HEK293T (cell line): ENCODE data around the gene COL6A5.
"Not testable (repeated sequence)": the region's sequence is repeated elsewhere in the genome, so short reads cannot be mapped to it uniquely, and the experiment has no call there.

Experiments
- CTCF ChIA-PET: fragments of 350-600 bp; formaldehyde crosslinking; extraction: SDS; loops from one replicate; lab custom pipeline; 2021; ENCODE audit warnings: antibody characterized with exemption, inconsistent platforms; lab: Yijun Ruan, JAX
- POLR2A ChIA-PET: fragments of 350-600 bp; formaldehyde crosslinking; extraction: SDS; loops from one replicate; lab custom pipeline; 2020; ENCODE audit warnings: antibody characterized with exemption, inconsistent platforms; lab: Yijun Ruan, JAX
- DNase-seq: peaks from one replicate; pipeline ENCODE4 v3.0.0; 2012; ENCODE audit warnings: mixed read lengths; ENCODE audit errors: extremely low spot score
- ARNT ChIP-seq: fragments of 450-650 bp; IDR thresholded peaks from 2 replicates; pipeline ENCODE4 v1.6.1; 2017; ENCODE audit warnings: mild to moderate bottlenecking
- BHLHE40 ChIP-seq: fragments of 450-650 bp; IDR thresholded peaks from 2 replicates; pipeline ENCODE4 v1.6.1; 2016; ENCODE audit warnings: mild to moderate bottlenecking, moderate library complexity, borderline replicate concordance
- CTBP1 ChIP-seq: fragments of 450-650 bp; IDR thresholded peaks from 2 replicates; pipeline ENCODE4 v1.6.1; 2016; ENCODE audit warnings: borderline replicate concordance
- ELF4 ChIP-seq: fragments of 450-650 bp; IDR thresholded peaks from 2 replicates; pipeline ENCODE4 v1.6.1; 2017; ENCODE audit warnings: antibody characterized with exemption
- FOXA1 ChIP-seq: fragments of 450-650 bp; IDR thresholded peaks from 2 replicates; pipeline ENCODE4 v1.6.1; 2016; ENCODE audit warnings: mild to moderate bottlenecking
- FOXK2 ChIP-seq: fragments of 450-650 bp; IDR thresholded peaks from 2 replicates; pipeline ENCODE4 v1.6.1; 2016; ENCODE audit warnings: mild to moderate bottlenecking
- FOXM1 ChIP-seq: fragments of 450-650 bp; IDR thresholded peaks from 2 replicates; pipeline ENCODE4 v1.6.1; 2017; ENCODE audit warnings: mild to moderate bottlenecking, borderline replicate concordance
- HDGF ChIP-seq: fragments of 450-650 bp; IDR thresholded peaks from 2 replicates; pipeline ENCODE4 v1.6.1; 2017; ENCODE audit warnings: antibody characterized with exemption, borderline replicate concordance
- L3MBTL2 ChIP-seq: fragments of 450-650 bp; conservative IDR thresholded peaks from 2 replicates; pipeline ENCODE4 v1.6.1; 2016; ENCODE audit warnings: mild to moderate bottlenecking
- LEF1 ChIP-seq: fragments of 450-650 bp; IDR thresholded peaks from 2 replicates; pipeline ENCODE4 v1.6.1; 2017; ENCODE audit warnings: mild to moderate bottlenecking, borderline replicate concordance
- NFRKB ChIP-seq: fragments of 450-650 bp; IDR thresholded peaks from 2 replicates; pipeline ENCODE4 v1.6.1; 2016; ENCODE audit warnings: mild to moderate bottlenecking, moderate library complexity
- PKNOX1 ChIP-seq: fragments of 450-650 bp; IDR thresholded peaks from 2 replicates; pipeline ENCODE4 v1.6.1; 2016
- SP1 ChIP-seq: fragments of 450-650 bp; IDR thresholded peaks from 2 replicates; pipeline ENCODE4 v1.6.1; 2017
- SUZ12 ChIP-seq: fragments of 450-650 bp; IDR thresholded peaks from 2 replicates; pipeline ENCODE4 v1.6.1; 2016; ENCODE audit warnings: mild to moderate bottlenecking
- TARDBP ChIP-seq: fragments of 450-650 bp; IDR thresholded peaks from 2 replicates; pipeline ENCODE4 v1.6.1; 2016
- ZNF384 ChIP-seq: fragments of 450-650 bp; IDR thresholded peaks from 2 replicates; pipeline ENCODE4 v1.6.1; 2016

The COL6A5 gene

GRCh38 chr3:130428871-130429712 is 83.6 kb downstream of the COL6A5 start:
- no peak for DNase-seq
- ChIA-PET CTCF (no interaction called here), POLR2A (no interaction called here)
- TF ChIP-seq SUZ12: no peak
- no peak for TF ChIP-seq FOXK2
- TF ChIP-seq BHLHE40: no peak
- TF ChIP-seq HDGF: no peak
- TF ChIP-seq FOXA1: no peak
- TF ChIP-seq PKNOX1: no peak
- no peak for TF ChIP-seq ZNF384
- no peak for TF ChIP-seq CTBP1
- no peak for TF ChIP-seq ELF4
- TF ChIP-seq NFRKB: no peak
- TF ChIP-seq FOXM1: no peak
- TF ChIP-seq TARDBP: no peak
- no peak for TF ChIP-seq LEF1
- TF ChIP-seq SP1: no peak
- TF ChIP-seq L3MBTL2: no peak
- no peak for TF ChIP-seq ARNT

GRCh38 chr3:130429713-130430023 is 84.2 kb downstream of the COL6A5 start:
- POLR2A ChIA-PET: no interaction called here
- TF ChIP-seq TARDBP (no peak), SUZ12 (no peak)
- no peak for DNase-seq
- CTCF ChIA-PET: no interaction called here

DNA sequence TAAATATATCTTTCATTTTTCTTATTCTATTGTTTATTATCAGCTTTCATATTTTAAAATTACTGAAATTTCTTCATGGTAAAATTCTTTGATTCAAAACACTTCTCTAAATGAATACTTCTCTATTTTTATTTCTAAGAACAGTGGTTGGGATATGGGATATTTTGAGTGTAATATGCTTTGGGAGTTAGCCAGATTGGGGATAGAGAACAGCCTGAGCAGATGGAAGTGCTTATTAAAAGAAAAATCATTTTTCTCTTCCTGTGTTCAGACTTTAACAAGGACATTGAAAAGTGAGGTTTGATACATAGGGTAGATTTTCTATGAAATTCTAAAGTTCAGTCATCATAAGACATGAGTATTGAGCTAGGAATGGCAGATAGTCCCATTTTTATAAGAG is 84.8 kb downstream of the COL6A5 start:
- no peak for TF ChIP-seq L3MBTL2
- no peak for TF ChIP-seq ARNT
- no peak for TF ChIP-seq BHLHE40
- TF ChIP-seq LEF1: no peak
- no peak for TF ChIP-seq CTBP1
- TF ChIP-seq FOXA1: no peak
- TF ChIP-seq ELF4: no peak
- no peak for TF ChIP-seq ZNF384
- ChIA-PET POLR2A (no interaction called here), CTCF (no interaction called here)
- DNase-seq: no peak

- POLR2A ChIA-PET, DNase-seq, CTCF ChIA-PET: not testable (repeated sequence)
Measured at GRCh38 chr3:130432086-130432485, 86.6 kb downstream of the COL6A5 start.

GRCh38 chr3:130433306-130433705 is 87.8 kb downstream of the COL6A5 start:
- TF ChIP-seq FOXK2: no peak
- TF ChIP-seq ELF4: no peak
- TF ChIP-seq L3MBTL2: no peak
- TF ChIP-seq NFRKB: no peak
- TF ChIP-seq HDGF: no peak
- no peak for TF ChIP-seq ARNT
- no peak for TF ChIP-seq BHLHE40
- TF ChIP-seq LEF1: no peak
- no peak for TF ChIP-seq TARDBP
- no peak for TF ChIP-seq FOXA1
- no peak for TF ChIP-seq FOXM1
- TF ChIP-seq CTBP1: no peak
- TF ChIP-seq ZNF384: no peak
- TF ChIP-seq PKNOX1: no peak
- ChIA-PET CTCF (no interaction called here), POLR2A (no interaction called here)
- no peak for DNase-seq

DNA sequence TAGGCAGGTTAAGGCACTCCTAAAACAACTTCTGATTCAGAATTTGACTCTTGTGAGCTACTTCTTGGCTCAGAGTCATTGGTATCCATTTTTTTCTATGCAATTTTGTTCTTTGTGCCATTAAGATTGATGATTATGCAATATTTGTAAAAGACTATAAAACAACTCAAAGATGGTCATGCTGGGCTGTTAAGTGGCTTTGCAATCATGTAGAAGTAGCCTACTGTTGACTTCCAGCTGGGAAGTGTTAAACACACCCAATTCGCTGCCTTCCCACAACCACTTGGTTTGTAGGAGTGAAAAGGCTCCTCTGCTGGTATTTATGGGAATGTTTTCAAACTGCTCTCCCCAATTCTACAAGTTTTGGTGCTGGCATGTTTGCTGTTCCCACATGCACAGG is 96.8 kb downstream of the COL6A5 start:
- POLR2A ChIA-PET: no interaction called here
- CTCF ChIA-PET: interaction anchor here (0.6 kb wide), 1 partner anchor 167 kb away, joined by 3 read pairs; no protein-coding TSS in a partner anchor
- peak; percentile 69 for TF ChIP-seq PKNOX1
- no peak for TF ChIP-seq TARDBP
- TF ChIP-seq ELF4: no peak
- no peak for TF ChIP-seq SP1
- peak; percentile 43; the same call in 1 of the 2 replicates for TF ChIP-seq ARNT
- TF ChIP-seq FOXM1: 0 out of 2 replicates have a peak, but pooled peaks have one; percentile 17
- no peak for TF ChIP-seq FOXA1
- peak; percentile 74 for TF ChIP-seq CTBP1
- no peak for TF ChIP-seq LEF1
- peak; percentile 52; the same call in 1 of the 2 replicates for TF ChIP-seq ZNF384
- DNase-seq: peak; percentile 63

- CTCF ChIA-PET, DNase-seq, POLR2A ChIA-PET: not testable (repeated sequence)
Measured at GRCh38 chr3:130446840-130447239, 101.4 kb downstream of the COL6A5 start.

GRCh38 chr3:130448155-130448554 is 102.7 kb downstream of the COL6A5 start:
- CTCF ChIA-PET, DNase-seq, POLR2A ChIA-PET: not testable (repeated sequence)
